Stimulated activated CD8-positive, alpha-beta memory T cell treated with anti-CD3 and anti-CD28 coated beads, Interleukin-15, amount 100 ng/mL, for 1 hour (primary cell): Measurements from ENCODE around the gene GNAO1.
"Not testable (repeated sequence)": the region's sequence is repeated elsewhere in the genome, so short reads cannot be mapped to it uniquely, and the experiment has no call there.

Experiments used
- DNase-seq: peaks from one replicate; pipeline ENCODE4 v3.0.0-alpha.2; 2020; ENCODE audit warnings: low read depth

Gene GNAO1

GRCh38 chr16:56365552-56365951, 174.3 kb downstream of the GNAO1 start:
- DNase-seq, result no peak

GRCh38 chr16:56366945-56367344, 175.7 kb downstream of the GNAO1 start:
- no peak for DNase-seq

GRCh38 chr16:56367764-56368163, 176.5 kb downstream of the GNAO1 start:
- no peak for DNase-seq

- no peak for DNase-seq
Observed at GRCh38 chr16:56368545-56368944, 177.3 kb downstream of the GNAO1 start.

GRCh38 chr16:56369202-56369601, 177.9 kb downstream of the GNAO1 start:
- no peak for DNase-seq

- no peak for DNase-seq
Observed at GRCh38 chr16:56370185-56370874, 179.0 kb downstream of the GNAO1 start.

- no peak for DNase-seq
Observed at GRCh38 chr16:56370875-56371659, 179.8 kb downstream of the GNAO1 start.

- no peak for DNase-seq
Observed at GRCh38 chr16:56371660-56371937, 180.3 kb downstream of the GNAO1 start.

GRCh38 chr16:56372013-56372634, 180.8 kb downstream of the GNAO1 start:
- DNase-seq, result no peak

GRCh38 chr16:56373003-56373402, 181.7 kb downstream of the GNAO1 start:
- no peak for DNase-seq

GRCh38 chr16:56375792-56376191, 184.5 kb downstream of the GNAO1 start:
- not testable (repeated sequence) for DNase-seq

- DNase-seq, result not testable (repeated sequence)
Observed at GRCh38 chr16:56379044-56379443, 187.8 kb downstream of the GNAO1 start.

GRCh38 chr16:56380778-56381485, 189.6 kb downstream of the GNAO1 start:
- not testable (repeated sequence) for DNase-seq

- no peak for DNase-seq
Observed at GRCh38 chr16:56382459-56382858, 191.2 kb downstream of the GNAO1 start.

GRCh38 chr16:56382901-56383355, 191.6 kb downstream of the GNAO1 start:
- no peak for DNase-seq

GRCh38 chr16:56384074-56384721, 192.9 kb downstream of the GNAO1 start:
- DNase-seq, result no peak

- DNase-seq, result no peak
Observed at GRCh38 chr16:56387396-56387795, 196.1 kb downstream of the GNAO1 start.

GRCh38 chr16:56388209-56388608, 196.9 kb downstream of the GNAO1 start:
- no peak for DNase-seq

- DNase-seq, result no peak
Observed at GRCh38 chr16:56389554-56389953, 198.3 kb downstream of the GNAO1 start.

- not testable (repeated sequence) for DNase-seq
Observed at GRCh38 chr16:56396724-56397123, 205.4 kb downstream of the GNAO1 start.

GRCh38 chr16:56399047-56399446, 207.8 kb downstream of the GNAO1 start:
- no peak for DNase-seq

- no peak for DNase-seq
Observed at GRCh38 chr16:56399486-56399885, 208.2 kb downstream of the GNAO1 start.
